ENCODE results near the gene PPP2R3B. TPM values are rescaled to one million over a fixed set of nuclear protein-coding genes. Genes with fewer than 3 reads are reported as not detected.
"Not testable (repeated sequence)": the region's sequence is repeated elsewhere in the genome, so short reads cannot be mapped to it uniquely, and the experiment has no call there.

PPP2R3B gene
- total RNA-seq, 1 donor from 2014 or later, result 30.3 TPM

- not testable (repeated sequence) for H4K20me1 ChIP-seq (ENCODE audit: low read depth); H3K4me1 ChIP-seq; H3K4me3 Mint-ChIP-seq; DNase-seq (ENCODE audit: low spot score); H3K9me3 ChIP-seq (ENCODE audit: low read depth); H3K4me1 Mint-ChIP-seq; H3K4me3 ChIP-seq; H3K9me3 Mint-ChIP-seq; H2AFZ ChIP-seq (replicated peaks); H3K79me2 ChIP-seq (ENCODE audit: low read depth); H3K27me3 Mint-ChIP-seq (ENCODE audit: insufficient read depth, low read depth); H3K27ac Mint-ChIP-seq; H3K27me3 ChIP-seq; H3K4me2 ChIP-seq; H3K9ac ChIP-seq; H3K27ac ChIP-seq
- peaks cover 26% of the 10 kb centered on the region for H3K36me3 Mint-ChIP-seq
- H3F3A ChIP-seq (ENCODE audit: low read depth), result peaks cover 42% of the 10 kb centered on the region
- peaks cover 16% of the 10 kb centered on the region for H3K36me3 ChIP-seq
These were observed 80.7 kb downstream of the PPP2R3B start for GRCh38 chrX:305781-306613.

GRCh38 chrX:302975-303374, 83.7 kb downstream of the PPP2R3B start:
- Histone ChIP-seq H3F3A (ENCODE audit: low read depth) (peaks cover 42% of the 10 kb centered on the region), H3K79me2 (ENCODE audit: low read depth) (no peaks in the 10 kb centered on the region), H3K4me1 (no peaks in the 10 kb centered on the region), H3K36me3 (peaks cover 18% of the 10 kb centered on the region), H3K4me2 (no peak overlapping the region), H3K27ac (no peak overlapping the region), H3K4me3 (no peak overlapping the region), H3K9me3 (ENCODE audit: low read depth) (no peaks in the 10 kb centered on the region), H4K20me1 (ENCODE audit: low read depth) (no peaks in the 10 kb centered on the region), H3K9ac (no peak overlapping the region), H2AFZ (replicated peaks) (no peak overlapping the region), H3K27me3 (no peaks in the 10 kb centered on the region)
- Mint-ChIP-seq H3K27ac (no peak overlapping the region), H3K4me1 (no peaks in the 10 kb centered on the region), H3K4me3 (no peak overlapping the region), H3K27me3 (ENCODE audit: insufficient read depth, low read depth) (peaks cover 3% of the 10 kb centered on the region), H3K36me3 (peaks cover 29% of the 10 kb centered on the region), H3K9me3 (no peaks in the 10 kb centered on the region)
- no peak for DNase-seq (ENCODE audit: low spot score)
- TF ChIP-seq EZH2phosphoT487 (IDR thresholded peaks at IDR 0.05) (no peak), CTCF (IDR thresholded peaks at IDR 0.05) (no peak), EZH2 (IDR thresholded peaks at IDR 0.05) (no peak)

- no peak overlapping the region for H3K27ac Mint-ChIP-seq
- H3K36me3 Mint-ChIP-seq, result peaks cover 34% of the 10 kb centered on the region
- no peaks in the 10 kb centered on the region for H3K4me1 Mint-ChIP-seq
- H3K27me3 ChIP-seq, result no peaks in the 10 kb centered on the region
- H3F3A ChIP-seq (ENCODE audit: low read depth), result peaks cover 24% of the 10 kb centered on the region
- TF ChIP-seq CTCF (IDR thresholded peaks at IDR 0.05), result no peak
- no peak for TF ChIP-seq EZH2 (IDR thresholded peaks at IDR 0.05)
- TF ChIP-seq EZH2phosphoT487 (IDR thresholded peaks at IDR 0.05), result no peak
- peaks cover 3% of the 10 kb centered on the region for H3K27me3 Mint-ChIP-seq (ENCODE audit: insufficient read depth, low read depth)
- H3K36me3 ChIP-seq, result peaks cover 8% of the 10 kb centered on the region
- no peak overlapping the region for H3K4me2 ChIP-seq
- H3K9ac ChIP-seq, result no peak overlapping the region
- no peak overlapping the region for H3K27ac ChIP-seq
- no peaks in the 10 kb centered on the region for H3K9me3 Mint-ChIP-seq
- H3K79me2 ChIP-seq (ENCODE audit: low read depth), result no peaks in the 10 kb centered on the region
- H3K4me1 ChIP-seq, result no peaks in the 10 kb centered on the region
- no peaks in the 10 kb centered on the region for H3K9me3 ChIP-seq (ENCODE audit: low read depth)
- H3K4me3 ChIP-seq, result no peak overlapping the region
- no peak overlapping the region for H2AFZ ChIP-seq (replicated peaks)
- no peak for DNase-seq (ENCODE audit: low spot score)
- H3K4me3 Mint-ChIP-seq, result no peak overlapping the region
- no peaks in the 10 kb centered on the region for H4K20me1 ChIP-seq (ENCODE audit: low read depth)
These were observed 86.4 kb downstream of the PPP2R3B start for GRCh38 chrX:300334-300733.

GRCh38 chrX:298993-299392, 87.7 kb downstream of the PPP2R3B start:
- H3K36me3 Mint-ChIP-seq, result peaks cover 33% of the 10 kb centered on the region
- H3K27me3 ChIP-seq, result no peaks in the 10 kb centered on the region
- H3K27ac Mint-ChIP-seq, result no peak overlapping the region
- no peak overlapping the region for H2AFZ ChIP-seq (replicated peaks)
- peaks cover 14% of the 10 kb centered on the region for H3F3A ChIP-seq (ENCODE audit: low read depth)
- no peak overlapping the region for H3K9ac ChIP-seq
- no peaks in the 10 kb centered on the region for H3K9me3 ChIP-seq (ENCODE audit: low read depth)
- no peak overlapping the region for H3K4me2 ChIP-seq
- TF ChIP-seq EZH2phosphoT487 (IDR thresholded peaks at IDR 0.05), result no peak
- no peak for TF ChIP-seq CTCF (IDR thresholded peaks at IDR 0.05)
- TF ChIP-seq EZH2 (IDR thresholded peaks at IDR 0.05), result no peak
- no peaks in the 10 kb centered on the region for H3K4me1 Mint-ChIP-seq
- H3K4me1 ChIP-seq, result no peaks in the 10 kb centered on the region
- no peaks in the 10 kb centered on the region for H3K9me3 Mint-ChIP-seq
- H4K20me1 ChIP-seq (ENCODE audit: low read depth), result no peaks in the 10 kb centered on the region
- DNase-seq (ENCODE audit: low spot score), result no peak
- H3K4me3 Mint-ChIP-seq, result no peak overlapping the region
- no peak overlapping the region for H3K27ac ChIP-seq
- peaks cover 3% of the 10 kb centered on the region for H3K27me3 Mint-ChIP-seq (ENCODE audit: insufficient read depth, low read depth)
- H3K79me2 ChIP-seq (ENCODE audit: low read depth), result no peaks in the 10 kb centered on the region
- H3K36me3 ChIP-seq, result peaks cover 8% of the 10 kb centered on the region
- H3K4me3 ChIP-seq, result no peak overlapping the region
